ENCODE results near the gene RASSF3.

DNA sequence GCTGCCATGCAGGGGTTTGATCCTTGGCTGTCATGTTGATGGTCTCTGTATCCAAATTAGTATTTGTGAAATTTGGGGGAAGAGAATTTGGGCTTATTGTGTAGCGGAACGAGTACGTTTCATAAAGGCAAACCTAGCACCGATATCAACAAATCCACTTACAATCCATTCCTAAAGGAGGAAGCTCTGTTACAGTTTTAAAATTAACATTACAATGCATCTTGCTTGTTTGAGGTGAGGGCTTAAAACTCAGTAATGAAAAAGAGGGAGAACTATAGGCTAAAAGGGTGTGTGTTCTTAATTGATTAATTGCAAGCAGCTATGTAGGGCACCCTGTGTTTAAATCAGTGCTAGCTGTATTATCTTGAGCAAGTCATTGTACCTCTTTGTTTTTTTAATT lies 13.7 kb downstream of the RASSF3 start:
- TF ChIP-seq, protein P1, sequence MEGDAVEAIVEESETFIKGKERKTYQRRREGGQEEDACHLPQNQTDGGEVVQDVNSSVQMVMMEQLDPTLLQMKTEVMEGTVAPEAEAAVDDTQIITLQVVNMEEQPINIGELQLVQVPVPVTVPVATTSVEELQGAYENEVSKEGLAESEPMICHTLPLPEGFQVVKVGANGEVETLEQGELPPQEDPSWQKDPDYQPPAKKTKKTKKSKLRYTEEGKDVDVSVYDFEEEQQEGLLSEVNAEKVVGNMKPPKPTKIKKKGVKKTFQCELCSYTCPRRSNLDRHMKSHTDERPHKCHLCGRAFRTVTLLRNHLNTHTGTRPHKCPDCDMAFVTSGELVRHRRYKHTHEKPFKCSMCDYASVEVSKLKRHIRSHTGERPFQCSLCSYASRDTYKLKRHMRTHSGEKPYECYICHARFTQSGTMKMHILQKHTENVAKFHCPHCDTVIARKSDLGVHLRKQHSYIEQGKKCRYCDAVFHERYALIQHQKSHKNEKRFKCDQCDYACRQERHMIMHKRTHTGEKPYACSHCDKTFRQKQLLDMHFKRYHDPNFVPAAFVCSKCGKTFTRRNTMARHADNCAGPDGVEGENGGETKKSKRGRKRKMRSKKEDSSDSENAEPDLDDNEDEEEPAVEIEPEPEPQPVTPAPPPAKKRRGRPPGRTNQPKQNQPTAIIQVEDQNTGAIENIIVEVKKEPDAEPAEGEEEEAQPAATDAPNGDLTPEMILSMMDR (IDR thresholded peaks at IDR 0.05), result no peak
- no peak for TF ChIP-seq POLR2A (IDR thresholded peaks at IDR 0.05)
